ENCODE data around the gene SIGLEC1. TPM values are rescaled to one million over a fixed set of nuclear protein-coding genes. Genes with fewer than 3 reads are reported as not detected.

The SIGLEC1 gene
- total RNA-seq, 2 experiments from 2014 or later = 0.03 TPM; not detected in 1

- no peaks in the 10 kb centered on the region for H3K36me3 Mint-ChIP-seq (ENCODE audit: low read depth)
- no peak for DNase-seq
- H3K4me1 Mint-ChIP-seq = peaks cover 6% of the 10 kb centered on the region
- H3K9me3 Mint-ChIP-seq = no peaks in the 10 kb centered on the region
- H3K4me3 Mint-ChIP-seq = no peak overlapping the region
- no peak overlapping the region for H3K27ac Mint-ChIP-seq
- POLR2A ChIA-PET = interaction anchor here (1.1 to 2.4 kb wide), 3 partner anchors 12 to 29 kb away, joined by 4 to 9 read pairs (median 5); no protein-coding TSS in a partner anchor
- CTCF ChIA-PET = interaction anchor here (0.8 to 3.8 kb wide), 7 partner anchors 13 to 90 kb away, joined by 3 to 33 read pairs (median 9); partner anchors contain the start of genes ADISSP and GFRA4
- H3K27me3 Mint-ChIP-seq = peaks cover 69% of the 10 kb centered on the region
These were observed 34.7 kb downstream of the SIGLEC1 start for GRCh38 chr20:3677733-3678132.

- no peaks in the 10 kb centered on the region for H3K9me3 Mint-ChIP-seq
- peaks cover 9% of the 10 kb centered on the region for H3K4me1 Mint-ChIP-seq
- no peak overlapping the region for H3K27ac Mint-ChIP-seq
- H3K36me3 Mint-ChIP-seq (ENCODE audit: low read depth) = no peaks in the 10 kb centered on the region
- H3K27me3 Mint-ChIP-seq = peaks cover 70% of the 10 kb centered on the region
- no peak for DNase-seq
- POLR2A ChIA-PET = interaction anchor here (2.4 kb wide), 1 partner anchor 9 kb away, joined by 9 read pairs; no protein-coding TSS in a partner anchor
- H3K4me3 Mint-ChIP-seq = no peak overlapping the region
- CTCF ChIA-PET = interaction anchor here (1.4 to 3.8 kb wide), 6 partner anchors 9 to 111 kb away, joined by 4 to 33 read pairs (median 9); partner anchors contain the start of genes GFRA4 and SIGLEC1
These were observed 37.2 kb downstream of the SIGLEC1 start for GRCh38 chr20:3674995-3675900.

- DNase-seq = no peak
- Mint-ChIP-seq H3K36me3 (ENCODE audit: low read depth) (no peaks in the 10 kb centered on the region), H3K4me3 (no peak overlapping the region), H3K27me3 (peaks cover 73% of the 10 kb centered on the region), H3K27ac (no peak overlapping the region), H3K4me1 (peaks cover 9% of the 10 kb centered on the region), H3K9me3 (no peaks in the 10 kb centered on the region)
- POLR2A ChIA-PET = no interaction called here
- CTCF ChIA-PET = interaction anchor here (1.1 to 1.4 kb wide), 2 partner anchors 8 to 16 kb away, joined by 3 to 4 read pairs; no protein-coding TSS in a partner anchor
These were observed 38.0 kb downstream of the SIGLEC1 start for GRCh38 chr20:3674447-3674846.

GRCh38 chr20:3673221-3674070, 39.0 kb downstream of the SIGLEC1 start:
- DNase-seq = no peak
- Mint-ChIP-seq H3K27me3 (peaks cover 72% of the 10 kb centered on the region), H3K27ac (no peak overlapping the region), H3K36me3 (ENCODE audit: low read depth) (no peaks in the 10 kb centered on the region), H3K4me1 (peaks cover 9% of the 10 kb centered on the region), H3K4me3 (no peak overlapping the region), H3K9me3 (no peaks in the 10 kb centered on the region)
- POLR2A ChIA-PET = no interaction called here
- CTCF ChIA-PET = interaction anchor here (1.1 to 1.4 kb wide), 2 partner anchors 7 to 15 kb away, joined by 3 to 4 read pairs; no protein-coding TSS in a partner anchor

- peaks cover 70% of the 10 kb centered on the region for H3K27me3 Mint-ChIP-seq
- H3K4me3 Mint-ChIP-seq = no peak overlapping the region
- no peak overlapping the region for H3K27ac Mint-ChIP-seq
- no peaks in the 10 kb centered on the region for H3K36me3 Mint-ChIP-seq (ENCODE audit: low read depth)
- POLR2A ChIA-PET = no interaction called here
- H3K9me3 Mint-ChIP-seq = no peaks in the 10 kb centered on the region
- CTCF ChIA-PET = no interaction called here
- peaks cover 9% of the 10 kb centered on the region for H3K4me1 Mint-ChIP-seq
- DNase-seq = no peak
These were observed 39.7 kb downstream of the SIGLEC1 start for GRCh38 chr20:3672547-3673171.

- no peaks in the 10 kb centered on the region for H3K9me3 Mint-ChIP-seq
- ChIA-PET POLR2A (no interaction called here), CTCF (no interaction called here)
- no peak for DNase-seq
- peaks cover 15% of the 10 kb centered on the region for H3K4me1 Mint-ChIP-seq
- H3K27ac Mint-ChIP-seq = no peak overlapping the region
- H3K36me3 Mint-ChIP-seq (ENCODE audit: low read depth) = no peaks in the 10 kb centered on the region
- peaks cover 73% of the 10 kb centered on the region for H3K27me3 Mint-ChIP-seq
- H3K4me3 Mint-ChIP-seq = no peak overlapping the region
These were observed 40.3 kb downstream of the SIGLEC1 start for GRCh38 chr20:3671986-3672546.

- H3K9me3 Mint-ChIP-seq = no peaks in the 10 kb centered on the region
- no peak for DNase-seq
- no peak overlapping the region for H3K4me3 Mint-ChIP-seq
- ChIA-PET POLR2A (no interaction called here), CTCF (no interaction called here)
- no peak overlapping the region for H3K27ac Mint-ChIP-seq
- no peaks in the 10 kb centered on the region for H3K36me3 Mint-ChIP-seq (ENCODE audit: low read depth)
- H3K4me1 Mint-ChIP-seq = peaks cover 23% of the 10 kb centered on the region
- H3K27me3 Mint-ChIP-seq = peaks cover 72% of the 10 kb centered on the region
These were observed 41.5 kb downstream of the SIGLEC1 start for GRCh38 chr20:3670945-3671344.

- ChIA-PET CTCF (no interaction called here), POLR2A (no interaction called here)
- Mint-ChIP-seq H3K9me3 (no peaks in the 10 kb centered on the region), H3K4me1 (peaks cover 27% of the 10 kb centered on the region), H3K4me3 (no peak overlapping the region), H3K27ac (no peak overlapping the region), H3K27me3 (peaks cover 70% of the 10 kb centered on the region), H3K36me3 (ENCODE audit: low read depth) (no peaks in the 10 kb centered on the region)
- DNase-seq = no peak
These were observed 41.9 kb downstream of the SIGLEC1 start for GRCh38 chr20:3670511-3670910.

GRCh38 chr20:3669710-3670367, 42.6 kb downstream of the SIGLEC1 start:
- ChIA-PET POLR2A (no interaction called here), CTCF (no interaction called here)
- DNase-seq = no peak
- Mint-ChIP-seq H3K9me3 (no peaks in the 10 kb centered on the region), H3K4me3 (no peak overlapping the region), H3K36me3 (ENCODE audit: low read depth) (no peaks in the 10 kb centered on the region), H3K27me3 (peaks cover 66% of the 10 kb centered on the region), H3K4me1 (peaks cover 34% of the 10 kb centered on the region), H3K27ac (no peak overlapping the region)

- POLR2A ChIA-PET = interaction anchor here (1.6 kb wide), 1 partner anchor 9 kb away, joined by 4 read pairs; no protein-coding TSS in a partner anchor
- H3K4me3 Mint-ChIP-seq = no peak overlapping the region
- no peaks in the 10 kb centered on the region for H3K9me3 Mint-ChIP-seq
- DNase-seq = no peak
- CTCF ChIA-PET = interaction anchor here (1.7 kb wide), 1 partner anchor 9 kb away, joined by 10 read pairs; no protein-coding TSS in a partner anchor
- peaks cover 39% of the 10 kb centered on the region for H3K4me1 Mint-ChIP-seq
- H3K36me3 Mint-ChIP-seq (ENCODE audit: low read depth) = no peaks in the 10 kb centered on the region
- peaks cover 75% of the 10 kb centered on the region for H3K27me3 Mint-ChIP-seq
- H3K27ac Mint-ChIP-seq = no peak overlapping the region
These were observed 44.9 kb downstream of the SIGLEC1 start for GRCh38 chr20:3667434-3668037.

GRCh38 chr20:3663858-3664257, 48.5 kb downstream of the SIGLEC1 start:
- CTCF ChIA-PET = interaction anchor here (4.3 kb wide), 1 partner anchor 13 kb away, joined by 22 read pairs; no protein-coding TSS in a partner anchor
- no peak for DNase-seq
- H3K4me1 Mint-ChIP-seq = peaks cover 52% of the 10 kb centered on the region

More at GRCh38 chr20:3663858-3664257, 48.5 kb downstream of the SIGLEC1 start:
- H3K36me3 Mint-ChIP-seq (ENCODE audit: low read depth) = no peaks in the 10 kb centered on the region
- no peaks in the 10 kb centered on the region for H3K9me3 Mint-ChIP-seq
- no peak overlapping the region for H3K4me3 Mint-ChIP-seq
- no peak overlapping the region for H3K27ac Mint-ChIP-seq
- peaks cover 72% of the 10 kb centered on the region for H3K27me3 Mint-ChIP-seq
- POLR2A ChIA-PET = no interaction called here

All from activated CD4-positive, alpha-beta memory T cell treated with anti-CD3 and anti-CD28 coated beads, Interleukin-2, amount 10 ng/mL, durations not matched to agents 7 days and 5 days (primary cell).